ENCODE data around the gene FMNL1. TPM values are rescaled to one million over a fixed set of nuclear protein-coding genes. Genes with fewer than 3 reads are reported as not detected.

FMNL1 gene
- total RNA-seq, 1 experiment from 2014 or later: 3.0 TPM

DNA sequence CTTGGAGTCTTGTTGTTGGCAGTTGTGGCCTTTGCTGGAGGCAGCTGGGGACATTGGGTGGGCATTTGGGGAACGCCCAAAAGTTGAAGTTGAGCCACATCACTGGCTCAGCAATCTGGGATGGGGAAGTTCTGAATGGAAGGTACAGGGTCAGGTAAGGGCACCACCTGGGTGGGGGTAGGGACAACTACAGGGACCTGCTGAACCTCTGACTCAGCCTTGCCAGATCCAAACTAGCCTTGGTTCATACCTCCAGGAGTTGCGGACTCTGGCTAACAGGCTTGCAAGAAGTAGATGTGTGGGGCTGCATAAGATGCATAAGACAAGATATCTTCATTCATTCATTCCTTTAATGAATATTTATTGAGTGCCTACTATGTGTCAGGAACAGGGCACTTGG, 16.0 kb downstream of the FMNL1 start:
- intact Hi-C loops (cut with micrococcal nuclease; ENCODE audit: unreplicated experiment): no loop called here
- Histone ChIP-seq H3K27me3 (replicated peaks; ENCODE audit: control insufficient read depth, insufficient read depth, low read length) (no peaks in the 10 kb centered on the region), H3K9me3 (no peaks in the 10 kb centered on the region), H3K4me1 (peaks cover 4% of the 10 kb centered on the region), H3K36me3 (ENCODE audit: control insufficient read depth, insufficient read depth, low read length) (no peaks in the 10 kb centered on the region), H3K4me3 (ENCODE audit: low read depth, low read length) (no peak overlapping the region)
- Mint-ChIP-seq H3K4me1 (ENCODE audit: low read depth, unreplicated experiment) (no peaks in the 10 kb centered on the region), H3K4me3 (ENCODE audit: unreplicated experiment) (no peak overlapping the region), H3K9me3 (ENCODE audit: unreplicated experiment) (no peaks in the 10 kb centered on the region), H3K36me3 (ENCODE audit: insufficient read depth, unreplicated experiment) (peaks cover 10% of the 10 kb centered on the region), H3K27me3 (ENCODE audit: insufficient read depth, unreplicated experiment) (peaks cover 6% of the 10 kb centered on the region), H3K27ac (ENCODE audit: unreplicated experiment) (no peak overlapping the region)
- BruUV-seq (replicated peaks): no TSS peak
- DNase-seq: no peak
- TF ChIP-seq, protein P1, sequence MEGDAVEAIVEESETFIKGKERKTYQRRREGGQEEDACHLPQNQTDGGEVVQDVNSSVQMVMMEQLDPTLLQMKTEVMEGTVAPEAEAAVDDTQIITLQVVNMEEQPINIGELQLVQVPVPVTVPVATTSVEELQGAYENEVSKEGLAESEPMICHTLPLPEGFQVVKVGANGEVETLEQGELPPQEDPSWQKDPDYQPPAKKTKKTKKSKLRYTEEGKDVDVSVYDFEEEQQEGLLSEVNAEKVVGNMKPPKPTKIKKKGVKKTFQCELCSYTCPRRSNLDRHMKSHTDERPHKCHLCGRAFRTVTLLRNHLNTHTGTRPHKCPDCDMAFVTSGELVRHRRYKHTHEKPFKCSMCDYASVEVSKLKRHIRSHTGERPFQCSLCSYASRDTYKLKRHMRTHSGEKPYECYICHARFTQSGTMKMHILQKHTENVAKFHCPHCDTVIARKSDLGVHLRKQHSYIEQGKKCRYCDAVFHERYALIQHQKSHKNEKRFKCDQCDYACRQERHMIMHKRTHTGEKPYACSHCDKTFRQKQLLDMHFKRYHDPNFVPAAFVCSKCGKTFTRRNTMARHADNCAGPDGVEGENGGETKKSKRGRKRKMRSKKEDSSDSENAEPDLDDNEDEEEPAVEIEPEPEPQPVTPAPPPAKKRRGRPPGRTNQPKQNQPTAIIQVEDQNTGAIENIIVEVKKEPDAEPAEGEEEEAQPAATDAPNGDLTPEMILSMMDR (IDR thresholded peaks at IDR 0.05; ENCODE audit: insufficient read depth in 1 of 2, low read depth in 1 of 2, low read length in 1 of 2, severe bottlenecking in 1 of 2, unreplicated experiment in 1 of 2): no peak
- POLR2A ChIA-PET: no interaction called here
- CTCF ChIA-PET: no interaction called here

DNA sequence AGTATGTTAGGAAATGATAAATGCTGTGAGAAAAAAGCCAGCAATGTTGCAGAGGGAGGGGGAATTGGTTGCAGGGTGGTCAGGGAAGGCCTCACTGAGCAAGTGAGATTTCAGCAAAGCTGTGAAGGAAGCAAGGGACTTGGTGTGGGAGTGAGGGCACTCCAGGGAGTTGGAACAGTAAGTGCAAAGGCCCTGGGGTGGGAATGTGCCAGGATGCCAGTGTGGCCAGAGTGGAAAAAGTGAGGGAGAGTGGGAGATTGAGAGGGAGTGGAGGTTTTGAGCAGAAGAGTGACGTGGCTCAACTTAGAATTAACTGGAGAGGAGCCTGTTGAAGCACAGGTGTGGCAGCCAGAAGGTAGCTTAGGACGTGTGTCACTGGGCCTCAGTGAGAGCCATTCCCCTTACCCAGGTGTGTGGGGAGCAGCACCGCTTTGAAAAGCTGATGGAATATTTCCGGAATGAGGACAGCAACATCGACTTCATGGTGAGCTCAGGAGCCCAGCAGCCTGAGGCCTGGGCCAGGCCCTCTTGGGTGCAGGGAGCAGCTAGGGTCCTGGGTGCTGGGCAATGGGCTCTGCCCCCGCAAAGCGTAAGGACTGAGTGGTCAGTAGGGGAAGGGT, 16.6 kb downstream of the FMNL1 start:
- no peaks in the 10 kb centered on the region for H3K4me1 Mint-ChIP-seq (ENCODE audit: low read depth, unreplicated experiment)
- H3K9me3 ChIP-seq: no peaks in the 10 kb centered on the region
- H3K27ac Mint-ChIP-seq (ENCODE audit: unreplicated experiment): no peak overlapping the region
- peaks cover 14% of the 10 kb centered on the region for H3K36me3 Mint-ChIP-seq (ENCODE audit: insufficient read depth, unreplicated experiment)
- no peak overlapping the region for H3K4me3 ChIP-seq (ENCODE audit: low read depth, low read length)
- no peaks in the 10 kb centered on the region for H3K27me3 ChIP-seq (replicated peaks; ENCODE audit: control insufficient read depth, insufficient read depth, low read length)
- intact Hi-C loops (cut with micrococcal nuclease; ENCODE audit: unreplicated experiment): no loop called here
- no peak overlapping the region for H3K4me3 Mint-ChIP-seq (ENCODE audit: unreplicated experiment)
- BruUV-seq (replicated peaks): no TSS peak
- DNase-seq: no peak
- ChIA-PET CTCF (no interaction called here), POLR2A (no interaction called here)
- TF ChIP-seq, protein P1 (IDR thresholded peaks at IDR 0.05; ENCODE audit: insufficient read depth in 1 of 2, low read depth in 1 of 2, low read length in 1 of 2, severe bottlenecking in 1 of 2, unreplicated experiment in 1 of 2): no peak
- H3K9me3 Mint-ChIP-seq (ENCODE audit: unreplicated experiment): no peaks in the 10 kb centered on the region
- no peaks in the 10 kb centered on the region for H3K36me3 ChIP-seq (ENCODE audit: control insufficient read depth, insufficient read depth, low read length)
- H3K27me3 Mint-ChIP-seq (ENCODE audit: insufficient read depth, unreplicated experiment): peaks cover 6% of the 10 kb centered on the region
- peaks cover 4% of the 10 kb centered on the region for H3K4me1 ChIP-seq

DNA sequence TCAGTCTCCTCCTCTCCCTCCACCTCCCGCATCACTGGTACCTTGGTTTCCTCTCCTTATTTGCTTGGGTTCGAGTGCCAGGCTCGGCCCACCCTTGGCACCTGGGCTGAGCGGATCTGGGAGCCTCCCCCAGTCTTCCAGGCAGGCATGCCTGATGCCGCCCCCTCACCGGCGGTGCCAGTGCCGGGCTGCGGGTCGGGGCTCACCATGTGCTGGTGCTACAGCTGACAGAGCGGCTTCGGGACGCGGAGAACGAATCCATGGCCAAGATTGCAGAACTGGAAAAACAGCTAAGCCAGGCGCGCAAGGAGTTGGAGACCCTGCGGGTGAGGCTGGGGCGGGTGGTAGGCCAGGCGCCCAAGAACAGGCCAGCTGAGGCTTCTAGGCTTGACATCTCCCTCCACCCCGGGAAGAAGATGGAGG, 19.2 kb downstream of the FMNL1 start:
- H3K4me1 ChIP-seq: peaks cover 4% of the 10 kb centered on the region
- no peaks in the 10 kb centered on the region for H3K4me1 Mint-ChIP-seq (ENCODE audit: low read depth, unreplicated experiment)
- peaks cover 3% of the 10 kb centered on the region for H3K27me3 Mint-ChIP-seq (ENCODE audit: insufficient read depth, unreplicated experiment)
- intact Hi-C loops (cut with micrococcal nuclease; ENCODE audit: unreplicated experiment): no loop called here
- H3K36me3 Mint-ChIP-seq (ENCODE audit: insufficient read depth, unreplicated experiment): peaks cover 14% of the 10 kb centered on the region
- CTCF ChIA-PET: interaction anchor here (1.2 to 2.5 kb wide), 3 partner anchors 22 to 145 kb away, joined by 3 to 12 read pairs (median 6); partner anchors contain the start of gene ACBD4
- peak overlapping the region; percentile 63 for H3K4me3 Mint-ChIP-seq (ENCODE audit: unreplicated experiment)
- DNase-seq: no peak
- no peaks in the 10 kb centered on the region for H3K27me3 ChIP-seq (replicated peaks; ENCODE audit: control insufficient read depth, insufficient read depth, low read length)
- no peaks in the 10 kb centered on the region for H3K9me3 ChIP-seq
- BruUV-seq (replicated peaks): no TSS peak
- POLR2A ChIA-PET: interaction anchor here (1.4 kb wide), 1 partner anchor 80 kb away, joined by 7 read pairs; the partner anchor contains the start of gene HEXIM2
- no peaks in the 10 kb centered on the region for H3K36me3 ChIP-seq (ENCODE audit: control insufficient read depth, insufficient read depth, low read length)
- no peak overlapping the region for H3K4me3 ChIP-seq (ENCODE audit: low read depth, low read length)
- H3K27ac Mint-ChIP-seq (ENCODE audit: unreplicated experiment): no peak overlapping the region
- H3K9me3 Mint-ChIP-seq (ENCODE audit: unreplicated experiment): no peaks in the 10 kb centered on the region
- TF ChIP-seq, protein P1 (IDR thresholded peaks at IDR 0.05; ENCODE audit: insufficient read depth in 1 of 2, low read depth in 1 of 2, low read length in 1 of 2, severe bottlenecking in 1 of 2, unreplicated experiment in 1 of 2): no peak
